Right renal cortex interstitium (tissue), 3 donors: ENCODE measurements around the gene HOXA4. TPM values are rescaled to one million over a fixed set of nuclear protein-coding genes. Genes with fewer than 3 reads are reported as not detected.

Experiments
- DNase-seq, 3 donors: peaks; one replicate each; pipeline ENCODE4 v3.0.0-alpha.2; 2013; ENCODE audit warnings: low read depth in 3 of 3, low spot score in 2 of 3
- polyA plus RNA-seq, 3 donors: library from polyadenylated mRNA; unstranded; fragments of 120-200 nt; gene quantifications; one replicate each; pipeline ENCODE4 v1.2.1, GENCODE V29; 2013; ENCODE audit not compliant: insufficient read length in 3 of 3

Gene HOXA4
- polyA plus RNA-seq, 3 donors = 15.7 to 22.5 (median 17.3) TPM

DNA sequence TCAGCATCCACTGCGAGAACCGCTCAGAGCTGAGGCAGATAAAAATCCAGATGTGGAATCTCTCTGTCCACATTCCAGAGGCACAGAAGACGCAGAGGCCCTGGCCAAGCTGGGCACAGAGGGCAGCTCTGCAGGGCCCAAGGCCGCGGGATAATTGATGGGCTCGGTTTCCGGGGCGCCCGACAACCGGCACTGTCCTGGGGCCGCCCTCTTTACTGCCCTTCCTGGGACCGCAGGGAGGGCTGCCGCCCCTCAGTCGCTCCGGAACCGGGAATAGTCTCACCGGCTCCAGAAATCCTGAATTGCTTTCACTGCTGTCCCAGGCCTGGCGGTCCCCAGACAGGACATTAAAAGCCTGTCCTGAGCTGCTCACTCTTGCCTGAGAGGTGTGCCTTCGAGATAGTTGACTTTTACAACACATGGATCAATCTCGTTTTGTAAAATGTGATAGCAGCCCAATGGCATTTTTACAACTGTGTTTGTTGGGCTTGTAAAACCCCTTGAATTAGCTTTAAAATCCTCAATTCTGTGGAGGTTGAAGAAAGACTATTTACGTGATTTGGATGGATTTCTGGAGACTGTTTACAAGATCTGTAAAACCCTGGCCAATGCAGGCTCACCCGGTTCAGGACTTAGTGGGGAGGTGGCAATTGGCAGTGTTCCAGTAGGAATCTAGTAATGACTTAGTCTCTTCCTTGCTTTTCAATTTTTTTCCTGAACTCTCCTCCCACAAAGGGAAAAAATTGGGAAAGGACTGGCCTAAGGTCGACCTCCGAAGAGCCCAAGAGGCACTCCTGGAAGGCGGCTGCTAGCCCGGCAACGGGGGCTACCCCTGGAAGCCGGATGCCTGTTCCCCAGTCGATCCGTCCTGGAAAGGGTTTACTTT is 18.4 kb upstream of the HOXA4 start:
- no peak for DNase-seq

DNA sequence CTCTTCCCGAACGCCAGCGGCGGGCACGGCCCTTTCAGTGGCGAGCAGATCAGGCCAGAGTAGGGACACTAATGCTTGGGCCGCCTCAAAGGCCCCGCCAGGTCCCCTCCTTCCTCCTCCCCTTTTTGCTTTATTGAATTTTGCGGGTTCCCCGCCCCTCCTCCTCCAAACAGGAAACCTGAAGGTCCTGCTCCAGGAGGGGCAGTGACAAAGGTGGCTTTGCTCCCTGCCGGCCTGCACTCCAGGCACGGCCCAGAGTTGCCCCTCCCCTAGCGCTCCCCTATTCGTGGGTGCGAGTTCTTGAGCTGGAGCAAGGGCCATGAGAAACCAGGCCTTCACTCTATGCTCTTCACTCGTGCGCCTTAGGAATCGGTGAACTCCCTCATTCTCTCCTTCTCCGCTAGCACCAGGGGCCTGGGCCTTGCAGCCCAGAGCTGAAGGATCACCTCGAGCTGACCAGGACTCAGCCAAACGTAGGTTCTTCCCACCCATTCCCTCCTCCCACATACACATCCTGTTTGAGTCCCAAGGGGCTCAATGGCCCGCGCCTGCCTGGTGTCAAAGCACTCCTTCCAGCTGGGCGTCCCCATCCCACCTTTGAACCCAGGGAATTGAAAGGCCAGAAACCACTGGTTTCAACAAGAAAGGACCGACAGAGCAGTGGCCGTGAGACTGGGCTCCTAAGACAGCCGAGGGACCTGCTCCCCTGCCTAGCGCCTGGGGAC is 17.6 kb upstream of the HOXA4 start:
- no peak for DNase-seq

DNA sequence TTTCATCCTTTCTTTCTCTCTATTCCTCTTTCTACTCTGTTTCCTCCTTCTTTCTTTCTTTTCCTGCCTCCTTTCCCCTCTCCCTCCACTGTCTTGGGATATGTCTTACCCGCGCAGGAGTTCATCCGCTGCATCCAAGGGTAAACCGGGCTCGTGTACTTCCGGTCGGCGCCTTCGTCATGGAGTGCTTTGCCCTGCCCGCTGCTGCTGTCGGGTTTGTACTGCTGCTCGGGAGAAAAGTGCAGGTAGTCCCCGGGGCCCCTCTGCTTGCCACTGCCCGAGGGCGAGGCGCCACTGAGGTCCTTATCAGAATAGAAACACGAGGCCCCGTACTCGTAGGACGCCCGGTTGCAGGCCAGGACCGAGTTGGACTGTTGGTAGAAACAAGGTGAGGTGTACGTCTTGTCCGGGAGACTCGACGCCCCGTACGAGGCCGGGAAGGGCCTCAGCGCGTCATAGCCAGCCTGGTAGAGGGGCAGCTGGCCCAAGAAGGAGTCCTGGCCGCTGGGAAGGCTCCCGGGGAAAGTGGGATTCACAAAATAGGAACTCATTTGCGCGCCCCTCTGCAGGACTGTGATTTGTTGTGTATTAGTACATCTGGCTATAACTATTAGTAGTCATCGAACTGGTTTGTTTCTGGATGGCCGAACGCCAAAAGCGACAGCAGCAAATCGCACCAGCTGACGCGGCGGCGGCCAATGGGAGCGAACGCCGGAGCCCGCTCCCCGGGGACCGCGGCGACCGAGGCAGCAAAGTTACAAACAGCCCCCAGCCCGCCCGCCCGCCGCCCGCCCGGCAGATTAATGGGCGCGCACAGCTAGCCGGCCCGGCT is 16.9 kb upstream of the HOXA4 start, which contains the start of gene HOXA6:
TSS of gene HOXA6 (minus strand) at position 576 of the 832 bp plus-strand sequence. CDS start at position 551, 25 bp downstream.
- DNase-seq = no peak

DNA sequence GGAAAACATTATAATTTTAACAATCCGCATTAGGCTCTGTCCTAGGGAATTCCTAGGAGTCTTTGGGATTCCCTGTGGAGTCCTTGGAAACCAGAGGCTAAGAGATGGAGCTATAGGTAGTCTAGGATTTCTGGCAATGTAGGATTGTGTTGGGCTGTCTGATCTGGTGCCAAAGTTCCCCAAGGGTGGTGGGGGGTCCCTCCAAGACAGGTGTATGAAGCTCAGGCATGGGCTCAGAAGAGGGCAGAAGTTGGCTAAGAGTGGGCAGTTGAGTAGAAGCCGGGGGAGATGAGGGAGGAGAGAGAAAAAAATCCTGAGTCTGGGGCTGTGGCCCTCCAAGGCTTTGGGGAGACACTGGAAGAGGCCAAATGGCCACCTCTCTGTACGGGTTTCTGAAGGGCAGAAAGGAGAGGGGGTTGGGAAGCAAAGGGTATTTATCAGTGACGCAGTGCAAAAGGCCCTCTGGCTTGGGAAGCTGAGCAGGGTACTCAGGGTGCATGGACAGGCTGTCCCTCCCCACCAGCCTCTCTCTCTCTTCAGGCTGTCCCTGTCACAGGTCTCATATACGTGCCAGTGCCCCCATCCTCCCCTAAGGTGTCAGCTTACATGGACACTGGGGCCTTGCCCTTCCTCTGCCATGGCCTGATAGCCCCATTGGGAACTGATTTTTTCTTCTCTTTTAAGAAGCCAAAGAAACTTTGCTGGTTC is 16.1 kb upstream of the HOXA4 start:
- no peak for DNase-seq

DNA sequence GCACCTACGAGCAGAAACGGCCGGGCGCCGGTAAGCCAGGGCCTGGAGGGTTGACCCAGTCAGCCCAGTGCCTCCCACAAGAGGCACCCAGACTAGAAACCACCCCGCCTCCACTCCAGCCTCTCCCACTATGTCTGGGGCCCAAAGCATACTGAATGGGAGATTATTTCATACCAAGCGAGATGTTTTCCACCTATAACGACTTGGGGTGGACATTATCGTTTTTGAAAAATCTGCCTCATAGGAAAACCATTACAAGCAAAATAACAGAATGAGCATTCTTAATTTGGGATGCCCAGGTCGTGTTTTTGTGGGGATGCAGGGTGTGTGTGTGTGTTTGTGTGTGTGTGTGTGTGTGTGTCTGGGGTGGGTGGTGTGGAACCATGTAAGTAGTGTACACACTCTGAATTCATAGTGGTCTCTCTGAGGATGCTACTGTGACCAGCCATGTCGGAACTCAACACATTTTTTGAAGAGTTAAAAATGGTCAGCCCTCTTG is 15.4 kb upstream of the HOXA4 start:
- no peak for DNase-seq

DNA sequence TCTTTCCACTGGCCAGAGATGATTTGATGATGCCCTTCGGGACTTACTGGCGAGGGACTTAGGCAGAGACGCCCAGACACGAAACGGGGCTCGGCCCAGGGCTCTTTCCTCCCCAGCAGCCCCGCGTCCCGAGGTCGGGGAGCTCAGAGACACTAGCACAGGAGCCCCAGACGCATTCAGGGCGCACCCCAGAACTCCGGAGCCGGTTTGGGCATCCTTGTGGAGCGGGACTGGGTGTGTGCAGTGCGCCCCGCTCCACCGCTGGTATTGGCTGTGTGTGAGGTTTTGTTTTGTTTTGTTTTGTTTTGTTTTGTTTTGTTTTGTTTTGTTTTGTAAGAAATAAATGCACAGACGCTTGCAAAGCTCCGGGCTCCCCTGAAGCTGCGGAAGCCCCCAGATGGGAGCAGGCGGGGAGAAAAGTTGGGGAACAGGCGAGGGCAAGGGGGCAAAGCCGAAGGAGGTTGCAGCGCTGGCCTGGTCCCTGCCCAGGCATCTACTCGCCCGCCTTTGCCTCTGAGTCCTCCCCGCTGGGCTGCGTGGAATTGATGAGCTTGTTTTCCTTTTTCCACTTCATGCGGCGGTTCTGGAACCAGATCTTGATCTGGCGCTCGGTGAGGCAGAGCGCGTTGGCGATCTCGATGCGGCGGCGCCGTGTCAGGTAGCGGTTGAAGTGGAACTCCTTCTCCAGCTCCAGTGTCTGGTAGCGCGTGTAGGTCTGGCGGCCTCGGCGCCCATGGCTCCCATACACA is 14.8 kb upstream of the HOXA4 start:
- no peak for DNase-seq

DNA sequence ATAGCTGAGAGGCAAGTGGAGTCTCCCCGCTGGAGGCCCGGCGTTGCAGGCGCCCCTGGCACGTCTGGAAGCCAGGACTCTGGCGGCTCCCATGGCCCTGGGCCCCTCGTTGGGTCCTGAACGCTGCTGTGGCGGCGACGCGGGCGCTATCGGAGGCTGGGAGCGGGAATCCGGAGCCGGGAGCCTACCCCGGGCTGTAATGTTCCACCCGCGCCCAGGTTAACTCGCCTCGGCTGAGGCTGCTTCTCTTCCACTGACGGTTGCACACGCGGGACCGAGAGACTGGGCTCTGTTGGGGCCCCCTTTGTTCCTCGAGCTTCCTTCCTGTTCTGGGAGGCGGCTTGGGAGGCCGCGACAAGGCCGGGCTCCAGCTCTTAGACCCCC is 14.2 kb upstream of the HOXA4 start:
- DNase-seq = no peak

DNA sequence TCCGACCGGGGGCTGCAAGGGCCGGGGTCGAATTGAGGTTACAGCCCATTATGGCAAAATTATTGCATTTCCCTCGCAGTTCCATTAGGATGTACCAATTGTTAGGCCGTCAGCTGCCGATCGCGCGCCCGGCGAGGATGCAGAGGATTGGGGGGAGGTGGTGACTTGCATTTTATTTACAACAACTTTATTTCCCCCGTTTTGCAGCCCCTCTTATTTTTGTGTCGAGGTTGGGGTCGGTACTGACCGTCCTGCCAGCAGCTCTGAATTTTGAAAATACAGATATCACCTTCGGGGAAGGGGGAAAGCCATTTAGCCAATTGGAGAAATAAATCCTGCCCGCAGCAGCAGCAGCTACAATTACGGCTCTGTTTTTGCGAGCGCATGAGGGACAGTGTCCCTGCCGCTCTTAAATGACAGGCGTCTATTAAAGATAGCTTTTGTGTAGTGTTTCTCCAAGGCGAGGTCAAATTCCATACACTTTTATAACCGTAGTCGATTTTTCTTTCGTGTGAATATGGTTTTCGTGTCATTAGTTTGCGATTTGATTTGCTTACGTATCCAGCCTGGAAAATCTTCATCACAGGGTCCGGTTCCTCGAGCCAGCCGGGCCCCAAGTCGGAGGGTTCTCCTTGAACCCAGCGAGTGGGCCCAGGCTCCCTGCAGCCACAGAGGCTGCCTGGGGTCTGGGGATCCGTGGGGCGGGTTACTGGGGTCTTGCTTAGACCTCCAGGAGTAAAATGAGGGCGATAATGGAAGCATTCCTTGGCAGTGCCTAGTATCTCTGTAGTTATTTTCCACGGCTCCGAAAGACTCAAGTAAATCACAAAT is 13.6 kb upstream of the HOXA4 start:
- DNase-seq = no peak

DNA sequence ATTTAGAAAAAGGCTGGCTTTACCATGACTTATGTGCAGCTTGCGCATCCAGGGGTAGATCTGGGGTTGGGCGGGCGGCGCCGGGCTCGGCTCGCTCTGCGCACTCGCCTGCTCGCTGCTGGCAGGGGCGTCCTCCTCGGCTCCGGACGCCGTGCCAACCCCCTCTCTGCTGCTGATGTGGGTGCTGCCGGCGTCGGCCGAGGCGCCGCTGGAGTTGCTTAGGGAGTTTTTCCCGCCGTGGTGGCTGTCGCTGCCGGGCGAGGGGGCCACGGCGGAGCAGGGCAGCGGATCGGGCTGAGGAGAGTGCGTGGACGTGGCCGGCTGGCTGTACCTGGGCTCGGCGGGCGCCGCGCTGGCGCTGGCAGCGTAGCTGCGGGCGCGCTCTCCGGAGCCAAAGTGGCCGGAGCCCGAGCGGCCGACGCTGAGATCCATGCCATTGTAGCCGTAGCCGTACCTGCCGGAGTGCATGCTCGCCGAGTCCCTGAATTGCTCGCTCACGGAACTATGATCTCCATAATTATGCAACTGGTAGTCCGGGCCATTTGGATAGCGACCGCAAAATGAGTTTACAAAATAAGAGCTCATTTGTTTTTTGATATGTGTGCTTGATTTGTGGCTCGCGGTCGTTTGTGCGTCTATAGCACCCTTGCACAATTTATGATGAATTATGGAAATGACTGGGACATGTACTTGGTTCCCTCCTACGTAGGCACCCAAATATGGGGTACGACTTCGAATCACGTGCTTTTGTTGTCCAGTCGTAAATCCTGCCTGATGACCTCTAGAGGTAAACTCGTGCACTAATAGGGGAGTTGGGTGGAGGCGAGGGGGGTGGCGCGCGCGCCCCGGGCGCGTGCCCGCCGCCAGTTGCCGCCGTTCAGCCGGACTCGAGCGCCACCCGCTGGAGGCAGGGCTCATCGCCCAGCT is 12.7 kb upstream of the HOXA4 start, which contains the start of gene HOXA5:
TSS of gene HOXA5 (minus strand) at position 659 of the 927 bp plus-strand sequence. CDS start at position 585, 74 bp downstream.
- peak in 2 of 3 donors; percentile 87 to 90 for DNase-seq

DNA sequence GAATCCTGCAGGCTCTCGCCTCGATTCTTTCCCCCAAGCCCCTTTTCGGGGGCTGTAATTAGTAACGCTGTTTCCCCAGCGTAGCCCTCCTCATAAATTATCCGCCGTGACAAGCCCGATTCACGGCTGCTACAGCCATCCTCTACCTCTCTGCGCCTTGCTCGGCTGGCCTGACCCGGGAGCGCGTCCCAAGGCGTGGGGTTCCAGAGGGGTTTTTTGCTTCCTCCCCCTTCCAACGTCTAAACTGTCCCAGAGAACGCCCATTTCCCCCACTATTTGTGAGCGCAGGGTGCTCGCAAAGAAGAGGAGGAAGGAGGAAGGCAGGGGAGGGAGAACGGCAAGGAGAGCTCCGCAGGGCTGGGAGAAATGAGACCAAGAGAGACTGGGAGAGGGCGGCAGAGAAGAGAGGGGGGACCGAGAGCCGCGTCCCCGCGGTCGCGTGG is 12.0 kb upstream of the HOXA4 start:
- no peak for DNase-seq

DNA sequence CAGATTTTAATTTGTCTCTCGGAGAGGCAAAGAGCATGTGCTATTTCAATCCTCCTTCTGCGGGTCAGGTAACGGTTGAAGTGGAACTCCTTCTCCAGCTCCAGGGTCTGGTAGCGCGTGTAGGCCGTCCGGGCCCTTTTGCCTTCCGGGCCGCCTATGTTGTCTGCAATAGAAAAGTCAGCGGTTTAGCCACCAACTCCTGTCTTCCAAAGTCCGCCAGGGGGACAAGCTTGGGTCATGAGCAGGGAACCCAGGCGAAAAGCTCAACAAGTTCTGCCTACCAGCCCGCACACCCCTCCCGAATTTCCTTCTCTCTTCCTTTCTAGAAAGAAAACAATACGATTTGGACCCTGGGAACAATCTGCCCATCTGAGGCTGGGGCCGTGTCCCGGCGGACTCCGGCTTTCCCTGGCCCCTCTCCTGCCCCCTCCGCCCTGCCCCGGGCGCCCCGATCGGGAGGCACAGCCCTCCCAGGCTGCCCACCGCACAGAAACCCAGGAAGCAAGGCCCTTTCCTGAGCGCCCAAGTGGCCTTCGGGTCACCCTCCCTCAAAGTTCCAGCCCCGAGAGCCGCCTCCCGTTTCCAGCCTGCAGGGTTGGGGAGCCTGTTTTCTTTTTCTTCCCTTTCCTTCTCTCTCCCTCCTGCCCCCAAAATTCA is 11.5 kb upstream of the HOXA4 start:
- no peak for DNase-seq

DNA sequence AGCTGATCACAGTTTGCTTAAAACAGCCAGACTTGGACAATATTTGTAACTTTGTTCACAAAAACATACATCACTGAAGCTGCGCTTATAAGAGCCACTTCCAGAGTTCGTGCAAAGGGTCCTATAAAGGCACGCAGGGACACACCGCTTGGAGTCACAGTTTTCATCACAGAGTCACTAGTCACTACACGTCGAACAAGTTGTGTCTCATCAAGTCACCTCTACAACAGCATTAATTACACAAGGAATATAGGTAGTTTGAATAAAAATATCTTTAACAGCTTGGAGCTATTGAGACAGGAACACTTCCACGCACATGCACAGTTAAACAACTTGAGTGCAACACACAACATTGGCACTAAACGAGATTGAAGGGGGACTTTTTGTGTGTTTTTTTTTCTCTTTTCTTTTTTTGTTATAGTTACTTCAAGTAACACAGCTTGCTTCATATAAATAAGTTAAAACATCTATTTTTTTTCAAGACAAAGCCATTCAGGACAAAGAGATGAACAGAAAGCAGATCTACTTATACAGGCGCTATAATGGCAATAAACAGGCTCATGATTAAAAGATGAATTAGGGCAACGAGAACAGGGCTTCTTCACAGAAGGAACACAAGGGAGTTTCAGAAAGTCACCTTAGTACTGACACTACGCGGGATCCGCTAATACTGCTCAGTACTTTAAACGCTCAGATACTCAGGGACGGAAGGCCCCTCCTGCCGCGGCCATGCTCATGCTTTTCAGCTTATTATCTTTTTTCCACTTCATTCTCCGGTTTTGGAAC is 10.8 kb upstream of the HOXA4 start:
- DNase-seq = no peak

DNA sequence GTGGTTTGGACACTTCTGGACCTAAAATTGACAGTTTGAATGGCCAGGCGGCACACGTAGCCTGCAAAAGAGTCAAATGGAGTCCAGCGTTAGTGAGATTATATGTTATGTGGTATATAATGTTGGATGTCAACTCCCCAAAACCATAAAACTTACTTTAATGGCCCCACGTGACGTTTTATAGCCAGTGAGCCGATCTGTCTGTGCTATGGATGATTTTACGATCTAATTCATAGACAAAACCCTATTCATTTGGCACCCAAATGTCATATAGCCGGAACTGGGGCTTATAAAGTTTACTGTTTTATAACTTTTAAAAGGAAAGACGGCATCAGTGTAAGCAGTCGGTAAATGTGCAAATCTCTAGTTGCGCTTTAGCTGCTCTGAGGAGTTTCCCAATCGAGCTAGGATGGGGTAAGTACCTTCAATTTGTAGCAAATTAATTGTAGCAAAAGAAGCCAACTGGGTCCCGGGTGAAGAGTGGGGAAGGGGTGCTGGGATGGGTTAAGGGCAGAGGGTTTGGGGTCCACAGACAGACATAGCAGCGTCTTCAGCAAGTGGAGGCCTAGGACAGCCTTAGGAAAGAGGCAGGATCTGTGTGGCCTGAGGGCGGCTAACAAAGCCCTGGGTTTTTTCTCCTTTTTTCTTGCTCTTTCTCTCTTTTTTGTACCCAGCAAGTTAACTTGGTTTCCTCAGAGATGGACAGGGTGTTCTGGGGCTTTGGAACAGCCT is 9.7 kb upstream of the HOXA4 start:
- DNase-seq = no peak

DNA sequence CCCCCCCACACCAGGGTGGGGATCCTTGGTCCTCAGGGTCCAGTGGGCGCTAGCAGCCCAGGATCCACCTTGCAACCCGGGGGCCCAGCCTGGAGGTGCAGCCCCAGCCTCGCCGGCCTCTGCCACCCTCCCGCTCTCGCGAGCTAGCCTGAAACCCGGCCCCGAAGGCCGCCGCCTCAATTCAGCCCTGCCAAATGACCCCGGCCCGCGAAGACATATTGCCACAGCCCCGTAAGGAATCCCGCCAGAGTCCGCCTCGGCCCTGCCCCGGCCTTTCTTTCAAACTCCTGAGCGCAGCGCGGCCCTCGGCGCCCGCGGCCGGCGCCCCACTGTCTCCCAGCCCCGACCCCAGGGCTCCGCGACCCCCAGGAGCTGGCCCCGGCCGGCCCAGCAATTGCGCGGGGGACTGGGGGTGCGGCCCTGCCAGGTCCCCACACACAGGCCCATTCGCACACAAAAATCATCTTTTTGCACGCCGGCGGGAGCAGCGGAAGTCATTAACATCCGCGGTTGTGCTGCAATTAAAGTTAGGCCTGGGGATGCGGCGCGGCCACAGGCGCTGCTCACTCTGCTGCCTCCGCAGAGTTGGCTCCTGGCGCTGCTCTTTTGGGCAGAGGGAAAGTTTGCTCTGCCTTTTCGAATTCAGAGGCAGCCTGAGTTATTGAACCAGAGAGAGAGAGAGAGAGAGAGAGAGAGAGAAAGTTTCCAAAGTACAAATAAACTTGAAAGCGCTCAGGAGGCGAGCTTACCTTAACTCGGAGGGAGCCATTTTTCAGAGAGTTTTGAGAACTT is 9.0 kb upstream of the HOXA4 start:
- no peak for DNase-seq

DNA sequence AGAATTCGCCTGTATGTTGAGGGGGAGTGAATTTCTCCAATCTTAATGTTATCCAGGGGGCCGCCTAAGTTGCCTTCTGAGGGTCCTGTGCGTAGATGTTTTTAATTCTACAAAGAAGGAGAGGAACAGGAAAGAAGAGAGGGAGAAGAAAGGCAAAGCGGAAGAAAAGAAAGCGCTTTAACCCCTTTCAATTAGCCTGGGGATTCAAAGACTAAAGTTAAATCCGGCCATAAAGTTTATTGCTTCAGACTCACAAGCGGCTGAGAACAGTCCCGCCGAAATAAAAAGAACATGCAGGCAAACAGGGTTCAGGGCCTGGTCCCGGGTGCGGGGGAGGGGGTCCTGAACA is 8.4 kb upstream of the HOXA4 start:
- DNase-seq = no peak
